IPS-11a (cell line): Measurements from ENCODE around the gene KRTAP5-6.

Experiments
- H3K4me3 ChIP-seq: one replicate; pipeline ENCODE4 v1.5.1; 2013; ENCODE audit warnings: low read depth, low read length, control low read depth

Gene KRTAP5-6

GRCh38 chr11:1701091-1701807, 4.3 kb downstream of the KRTAP5-6 start:
- no peak overlapping the region for H3K4me3 ChIP-seq

- H3K4me3 ChIP-seq, result no peak overlapping the region
Observed at GRCh38 chr11:1702506-1702905, 5.5 kb downstream of the KRTAP5-6 start.

DNA sequence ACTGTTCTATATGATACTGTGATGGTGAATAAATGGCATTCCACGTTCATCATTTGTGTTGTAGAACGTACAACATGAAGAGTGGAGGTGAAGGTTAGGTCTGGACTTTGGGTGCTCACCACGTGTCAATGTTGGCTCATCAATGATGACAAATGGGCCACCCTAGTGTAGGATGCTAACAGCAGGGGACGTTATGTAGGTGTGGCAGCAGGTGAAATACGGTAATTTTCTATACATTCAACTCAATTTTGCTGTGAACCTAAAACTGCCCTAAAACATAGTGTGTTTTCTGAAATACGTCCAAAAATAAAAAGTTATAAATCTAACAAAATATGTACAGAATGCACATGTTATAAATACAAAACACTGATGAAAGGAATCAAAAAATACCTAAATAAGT, 6.2 kb downstream of the KRTAP5-6 start:
- no peak overlapping the region for H3K4me3 ChIP-seq

- H3K4me3 ChIP-seq, result no peak overlapping the region
Observed at GRCh38 chr11:1705126-1706052, 8.4 kb downstream of the KRTAP5-6 start.

GRCh38 chr11:1706634-1707400, 9.8 kb downstream of the KRTAP5-6 start:
- no peak overlapping the region for H3K4me3 ChIP-seq

GRCh38 chr11:1707751-1708150, 10.8 kb downstream of the KRTAP5-6 start:
- no peak overlapping the region for H3K4me3 ChIP-seq

- no peak overlapping the region for H3K4me3 ChIP-seq
Observed at GRCh38 chr11:1708716-1709115, 11.7 kb downstream of the KRTAP5-6 start.

DNA sequence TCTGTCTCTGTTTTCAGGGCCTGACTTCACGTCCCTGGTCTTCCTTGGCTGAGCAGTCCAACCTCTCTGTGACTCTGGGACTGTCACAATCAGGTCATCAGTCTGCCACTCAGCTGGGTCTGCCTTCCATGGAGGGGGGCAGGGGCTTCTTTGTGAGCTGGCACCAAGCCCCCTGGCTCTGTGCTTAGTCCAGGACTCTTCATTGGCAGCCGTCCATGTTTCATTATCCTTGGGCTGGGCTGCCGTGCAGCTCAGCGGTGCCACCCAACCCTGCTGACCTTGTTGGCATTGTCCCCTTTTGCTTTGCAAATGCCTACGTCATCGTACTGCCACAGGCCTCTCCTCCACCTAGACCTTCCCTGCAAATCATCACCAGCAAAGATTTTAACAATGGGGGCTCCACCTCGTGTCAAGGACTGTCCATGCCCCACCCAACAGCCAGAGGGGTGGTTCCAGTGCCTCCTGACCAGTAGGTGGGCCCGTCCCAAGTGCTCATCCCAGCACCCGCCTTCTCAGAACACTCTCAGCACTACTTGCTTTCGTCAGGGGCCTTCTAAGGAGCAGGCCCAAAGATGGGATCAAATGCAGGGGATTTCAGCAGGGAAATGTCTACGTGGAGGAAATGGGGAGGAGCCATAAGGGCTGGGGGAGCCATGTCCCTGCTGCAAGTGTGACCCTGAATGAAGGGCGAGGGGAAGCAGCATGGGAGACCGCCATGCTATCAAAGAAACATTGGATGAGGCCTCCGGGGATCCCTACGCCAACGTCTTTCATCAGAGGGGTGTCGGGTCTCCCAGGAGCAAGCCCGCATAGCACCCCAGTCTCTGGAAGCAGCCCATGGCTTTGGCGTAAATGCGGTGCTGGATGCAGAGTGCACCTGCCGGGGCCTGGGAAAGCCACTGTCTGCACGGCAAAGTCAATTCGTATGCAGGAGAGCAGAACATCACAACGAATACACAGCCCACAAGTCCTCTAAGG, 18.2 kb downstream of the KRTAP5-6 start:
- H3K4me3 ChIP-seq, result no peak overlapping the region

DNA sequence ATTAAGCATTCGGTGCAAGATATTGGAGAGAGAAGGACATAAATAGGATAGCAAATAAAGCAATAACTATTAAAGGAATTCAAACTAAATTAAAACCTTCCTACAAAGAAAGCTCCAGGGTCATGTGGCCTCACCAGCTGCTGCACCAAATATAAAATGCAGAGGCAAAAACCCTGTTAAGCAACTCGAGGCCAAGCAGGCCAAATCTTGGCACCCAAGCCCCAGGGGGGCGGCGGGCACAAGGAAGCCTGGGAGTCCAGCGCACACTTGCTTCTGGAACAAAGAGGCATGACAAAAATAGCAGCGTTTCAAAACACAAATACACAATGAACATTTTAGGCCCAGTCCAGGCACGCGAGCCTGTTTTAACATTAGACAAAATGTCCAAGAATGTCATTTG, 20.8 kb downstream of the KRTAP5-6 start:
- H3K4me3 ChIP-seq, result no peak overlapping the region

GRCh38 chr11:1718326-1718725, 21.3 kb downstream of the KRTAP5-6 start:
- H3K4me3 ChIP-seq, result no peak overlapping the region

- H3K4me3 ChIP-seq, result no peak overlapping the region
Observed at GRCh38 chr11:1719781-1720180, 22.8 kb downstream of the KRTAP5-6 start.

DNA sequence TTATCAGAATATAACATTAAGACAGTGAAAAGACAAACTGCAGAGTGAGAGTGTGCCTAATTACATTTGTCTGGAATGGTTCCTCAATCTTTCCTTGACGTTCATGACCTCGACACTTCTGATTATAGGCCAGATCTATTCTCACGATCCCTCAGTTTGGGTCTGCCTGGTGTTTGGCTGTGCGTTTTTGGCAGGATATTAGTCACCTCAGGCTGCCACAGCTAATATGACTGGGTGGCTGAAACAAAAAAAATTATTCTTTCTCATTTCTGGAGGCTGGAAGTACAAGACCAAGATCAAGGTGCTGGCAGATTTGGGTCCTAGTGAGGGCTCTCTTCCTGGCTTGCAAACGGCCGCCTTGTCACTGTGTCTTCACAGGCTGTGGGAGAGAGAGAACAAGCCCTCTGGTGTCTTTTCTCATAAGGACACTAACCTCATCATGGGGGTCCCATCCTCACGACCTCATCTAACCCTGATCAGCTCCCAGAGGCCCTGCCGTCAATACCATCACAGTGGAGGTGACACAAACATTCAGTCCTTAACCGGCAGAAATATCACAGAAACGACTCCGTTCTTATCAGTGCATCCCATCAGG, 30.2 kb downstream of the KRTAP5-6 start:
- no peak overlapping the region for H3K4me3 ChIP-seq

DNA sequence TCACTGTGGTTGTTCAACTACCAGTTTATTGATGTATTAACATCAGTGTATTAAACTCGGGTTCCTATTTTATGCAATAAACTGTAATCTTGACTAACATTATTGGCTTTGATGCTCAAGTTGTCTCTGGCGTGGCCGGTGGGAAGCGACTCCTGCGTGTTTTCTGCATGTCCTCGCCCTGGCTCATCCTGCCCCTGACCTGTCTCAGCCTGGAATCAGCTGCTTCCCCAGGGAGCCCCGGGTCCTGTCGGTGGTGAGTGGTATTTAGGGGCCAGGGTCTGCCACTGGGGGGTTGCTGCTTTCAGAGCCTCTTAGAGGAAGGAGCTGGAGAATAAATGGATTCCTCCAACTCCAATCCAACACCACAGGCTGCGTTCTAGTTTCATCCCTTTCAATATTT, 30.9 kb downstream of the KRTAP5-6 start:
- no peak overlapping the region for H3K4me3 ChIP-seq

DNA sequence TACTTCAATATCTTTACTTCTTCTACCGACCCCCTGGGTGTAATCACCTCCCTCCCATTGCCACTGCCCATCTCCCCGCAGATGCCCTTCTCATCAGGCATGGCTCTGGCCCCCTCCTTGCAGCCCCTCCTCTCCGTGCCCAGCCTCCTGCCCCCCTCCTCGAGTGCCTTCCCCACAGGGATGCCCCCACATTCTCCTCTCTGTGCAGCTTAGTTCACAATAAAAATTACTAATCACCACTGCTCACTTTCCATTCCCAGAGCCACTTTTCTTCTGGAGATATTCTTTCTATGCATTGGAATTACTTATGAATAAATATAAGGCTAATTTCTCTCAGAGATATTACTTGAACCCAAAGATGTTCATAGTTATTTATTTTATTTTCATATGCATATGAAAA, 31.3 kb downstream of the KRTAP5-6 start:
- H3K4me3 ChIP-seq, result no peak overlapping the region

DNA sequence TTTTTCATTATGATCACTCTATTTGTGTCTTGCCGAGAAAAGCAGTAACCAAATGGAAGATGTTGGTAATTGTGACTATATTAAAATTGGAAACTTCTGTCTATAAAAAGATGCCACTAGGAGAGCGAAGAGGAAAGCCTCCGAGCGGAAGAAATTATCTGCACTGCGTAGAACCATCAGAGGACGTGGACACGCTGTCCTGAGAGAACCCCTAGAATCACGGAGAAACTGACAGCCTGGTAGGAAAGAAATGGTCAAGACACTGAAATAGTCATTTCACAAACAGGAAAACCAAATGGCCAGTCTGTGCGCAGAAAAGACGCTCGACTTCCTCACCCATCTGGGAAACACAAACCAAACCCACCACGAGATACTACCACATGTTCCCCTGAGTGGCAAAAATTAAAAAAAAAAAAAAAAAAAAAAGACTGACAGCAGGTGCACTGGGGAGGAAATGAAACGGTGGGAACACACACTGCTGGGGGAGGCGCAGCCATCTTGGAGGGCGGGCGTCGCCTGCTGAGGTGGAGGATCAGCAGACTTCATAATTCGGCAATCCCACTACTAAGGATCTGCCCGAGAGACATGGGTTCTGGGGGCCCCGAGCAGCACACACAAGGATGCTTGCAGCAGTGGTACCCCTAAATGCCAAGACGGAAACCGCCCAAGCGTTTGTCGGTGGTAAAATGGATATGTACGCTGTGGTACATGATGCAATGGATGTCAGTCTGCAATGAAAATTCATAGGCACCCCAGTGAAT, 32.1 kb downstream of the KRTAP5-6 start:
- no peak overlapping the region for H3K4me3 ChIP-seq

DNA sequence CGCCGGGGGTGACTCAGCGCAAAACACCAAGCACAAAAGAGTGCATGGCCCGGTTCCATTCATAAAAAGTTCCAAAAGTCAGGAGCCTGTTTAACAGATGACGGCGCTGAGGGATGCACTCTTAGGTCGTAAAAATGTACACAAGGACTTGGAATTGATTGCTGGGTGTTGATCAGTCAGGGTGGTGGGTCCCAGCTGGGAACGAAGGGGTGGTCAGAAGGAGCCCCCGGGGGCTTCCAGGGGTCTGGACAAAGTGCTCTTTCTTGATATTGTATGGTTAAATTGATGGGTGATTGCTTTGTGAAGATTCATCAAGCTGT, 32.7 kb downstream of the KRTAP5-6 start:
- no peak overlapping the region for H3K4me3 ChIP-seq

DNA sequence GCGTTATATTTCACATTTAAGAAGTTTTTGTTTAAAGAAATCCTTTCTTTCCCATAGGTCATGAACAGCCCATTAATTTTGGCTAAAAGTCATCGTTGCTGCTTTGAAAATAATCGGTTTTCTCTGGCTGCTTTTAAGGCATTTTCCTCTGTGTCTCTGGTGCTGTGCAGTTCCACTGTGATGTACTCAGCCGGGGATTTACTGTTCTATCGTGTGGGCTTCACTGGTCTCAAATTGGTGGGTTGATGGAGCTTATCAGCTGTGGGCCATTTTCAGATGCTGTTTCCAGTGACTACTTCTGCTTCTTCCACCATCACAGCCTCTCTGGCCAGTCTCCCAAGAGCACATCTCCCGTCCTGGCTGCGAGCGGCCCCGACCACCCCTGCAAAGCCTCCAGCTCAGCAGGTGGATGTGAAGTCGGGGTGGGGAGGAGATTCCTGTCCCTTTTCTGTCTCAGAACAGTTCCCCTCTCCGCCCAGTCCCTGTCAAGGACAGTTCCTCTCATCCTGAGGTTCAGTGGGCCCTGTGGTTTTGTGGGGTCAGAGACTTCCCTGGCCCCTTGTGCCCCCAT, 33.1 kb downstream of the KRTAP5-6 start:
- no peak overlapping the region for H3K4me3 ChIP-seq

- H3K4me3 ChIP-seq, result no peak overlapping the region
Observed at GRCh38 chr11:1731451-1732059, 34.6 kb downstream of the KRTAP5-6 start.
